HG03196 (cell line): ENCODE measurements around the gene LHFPL6.

Experiments
- ATAC-seq: cut with Tn5 transposase; IDR thresholded peaks from one replicate; pipeline ENCODE4 v1.9.1; 2021; ENCODE audit not compliant: unreplicated experiment

The LHFPL6 gene

DNA sequence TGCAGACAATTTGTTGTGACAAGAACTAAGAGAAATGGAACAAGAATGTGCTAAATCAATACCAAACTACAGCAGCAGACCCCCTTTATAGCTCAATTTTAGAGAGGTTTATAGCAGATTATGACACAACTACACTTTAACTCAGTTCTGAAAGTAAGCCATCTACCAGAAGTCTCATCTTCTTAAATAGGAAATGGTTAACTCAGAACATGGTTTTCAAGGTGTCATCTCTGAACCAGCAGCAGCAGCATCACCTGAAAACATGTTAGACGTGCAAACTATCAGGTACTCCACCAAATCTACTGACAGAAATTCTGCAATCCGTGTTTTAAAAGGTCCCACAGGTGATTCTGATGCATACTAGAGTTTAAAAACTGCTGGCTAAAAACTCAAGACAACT is 6.8 kb downstream of the LHFPL6 start:
- no peak for ATAC-seq

DNA sequence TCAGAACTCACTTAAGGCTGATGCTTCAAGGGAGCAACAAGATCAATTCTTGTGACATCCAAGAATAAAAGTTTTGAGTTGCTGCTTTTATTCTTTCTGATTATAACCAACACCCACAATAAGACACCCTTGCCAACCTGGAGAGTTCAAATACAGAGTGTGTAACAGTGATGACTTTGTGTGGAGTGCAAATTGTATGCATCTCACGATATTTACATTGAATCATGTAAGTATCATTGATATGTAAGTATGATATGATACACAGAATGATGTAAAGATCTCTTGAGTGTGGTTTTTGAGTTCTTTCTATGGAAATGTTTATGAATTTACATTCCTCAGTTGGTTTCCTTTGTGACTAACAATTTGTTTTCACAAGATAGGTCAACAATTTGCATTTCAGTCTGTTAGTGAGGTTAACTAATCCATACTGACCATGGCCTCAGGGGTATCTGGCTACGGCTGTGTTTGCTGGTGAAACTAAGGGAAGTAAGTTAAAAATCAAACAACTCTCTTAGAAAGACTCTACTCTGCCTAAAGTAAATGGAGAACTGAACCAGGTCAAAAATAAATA is 12.4 kb downstream of the LHFPL6 start:
- no peak for ATAC-seq

DNA sequence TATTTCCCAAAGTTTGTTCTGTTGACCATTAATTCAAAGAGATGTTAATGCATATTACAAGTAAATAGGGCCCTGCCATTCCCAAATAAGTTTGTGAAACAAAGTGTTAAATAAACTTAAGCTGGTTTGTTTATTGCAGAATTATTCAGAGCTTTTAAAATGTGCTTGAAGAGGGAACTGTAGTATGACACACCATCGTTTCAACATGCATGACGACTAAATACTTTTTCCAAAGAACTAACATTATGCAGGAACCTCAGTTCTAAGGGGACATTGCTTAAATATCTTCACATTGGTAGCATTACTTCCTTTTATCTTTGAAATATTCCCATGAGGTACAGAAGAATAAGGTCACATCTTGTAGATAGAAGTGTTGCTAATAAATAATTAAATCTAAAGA is 14.6 kb downstream of the LHFPL6 start:
- no peak for ATAC-seq

DNA sequence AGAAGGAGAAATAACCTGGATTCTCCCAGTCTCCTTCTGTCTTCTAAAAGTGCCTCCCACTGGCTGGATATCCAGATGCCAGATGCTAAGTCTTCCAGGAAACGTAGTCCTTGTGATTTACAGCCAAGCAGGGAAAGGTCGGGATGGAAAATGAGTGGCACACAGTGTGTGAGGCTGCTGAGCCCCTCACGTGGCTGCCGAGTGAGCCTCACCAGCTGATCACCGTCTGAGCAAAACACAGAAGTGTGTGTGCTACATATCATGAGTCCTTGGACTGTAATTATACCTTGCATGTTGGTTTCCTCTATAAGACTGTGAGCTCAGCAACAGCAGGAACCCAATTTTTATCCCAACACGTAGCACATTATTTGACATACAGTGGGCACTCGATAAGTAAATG is 15.1 kb downstream of the LHFPL6 start:
- no peak for ATAC-seq

DNA sequence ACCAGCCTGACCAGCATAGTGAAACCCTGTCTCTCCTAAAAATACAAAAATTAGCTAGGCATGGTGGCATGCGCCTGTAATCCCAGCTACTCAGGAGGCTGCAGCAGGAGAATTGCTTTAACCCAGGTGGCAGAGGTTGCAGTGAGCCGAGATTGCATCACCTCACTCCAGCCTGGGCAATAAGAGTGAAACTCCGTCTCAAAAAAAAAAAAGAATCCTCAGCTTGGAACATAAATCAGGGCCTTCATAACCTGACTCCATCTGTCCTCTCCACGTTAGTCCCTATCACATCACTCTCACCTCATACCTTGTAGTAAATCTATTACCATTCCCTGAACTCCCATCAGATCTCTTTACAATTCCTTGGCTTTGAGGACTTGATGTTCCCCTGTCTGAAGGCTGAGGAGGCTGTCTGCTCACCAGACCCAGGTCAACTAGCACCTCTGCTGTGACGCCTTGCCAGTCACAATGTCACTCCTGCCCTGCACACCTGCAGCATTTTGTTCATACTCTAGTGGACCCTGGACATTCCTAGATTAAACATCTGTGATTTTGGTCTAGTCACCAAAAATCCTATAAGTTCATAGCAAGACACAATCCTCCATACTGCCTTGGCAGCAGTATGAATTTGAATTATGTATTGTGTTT is 15.9 kb downstream of the LHFPL6 start:
- no peak for ATAC-seq

DNA sequence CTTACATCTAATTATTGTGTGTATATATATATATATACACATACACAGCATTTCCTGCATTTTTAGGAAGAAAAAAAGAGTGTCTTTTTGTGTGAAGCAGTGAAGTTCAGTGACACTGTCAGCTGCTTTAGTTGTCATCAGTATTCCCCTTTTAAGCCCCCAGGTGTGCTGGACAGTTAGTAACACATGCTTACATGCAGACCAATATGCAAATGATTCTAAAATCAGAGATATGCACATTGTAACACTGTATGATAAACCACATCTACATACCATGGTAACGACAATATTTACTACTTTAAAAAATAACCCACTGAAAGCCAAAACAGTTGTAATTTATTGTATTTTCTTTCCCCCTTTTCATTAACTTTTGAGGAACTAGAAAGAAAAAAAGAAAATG is 16.8 kb downstream of the LHFPL6 start:
- ATAC-seq, result no peak

DNA sequence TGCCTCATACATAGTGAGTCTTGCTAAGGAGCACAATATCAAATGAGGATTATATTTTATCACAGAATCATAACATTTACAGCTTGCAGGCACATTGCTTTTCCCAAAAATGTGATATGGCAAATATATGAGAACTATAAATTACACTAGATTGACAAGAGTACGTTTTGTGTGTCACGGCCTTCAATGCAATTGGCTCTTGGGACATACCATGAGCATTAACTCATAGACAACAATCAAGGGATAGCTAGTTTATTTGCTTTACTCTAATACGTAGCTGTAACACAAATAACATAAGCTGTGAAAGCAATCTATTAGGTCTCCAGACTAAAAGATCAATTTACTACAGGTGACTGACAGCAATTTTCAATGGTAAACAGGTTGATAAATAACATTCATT is 17.8 kb downstream of the LHFPL6 start:
- no peak for ATAC-seq

DNA sequence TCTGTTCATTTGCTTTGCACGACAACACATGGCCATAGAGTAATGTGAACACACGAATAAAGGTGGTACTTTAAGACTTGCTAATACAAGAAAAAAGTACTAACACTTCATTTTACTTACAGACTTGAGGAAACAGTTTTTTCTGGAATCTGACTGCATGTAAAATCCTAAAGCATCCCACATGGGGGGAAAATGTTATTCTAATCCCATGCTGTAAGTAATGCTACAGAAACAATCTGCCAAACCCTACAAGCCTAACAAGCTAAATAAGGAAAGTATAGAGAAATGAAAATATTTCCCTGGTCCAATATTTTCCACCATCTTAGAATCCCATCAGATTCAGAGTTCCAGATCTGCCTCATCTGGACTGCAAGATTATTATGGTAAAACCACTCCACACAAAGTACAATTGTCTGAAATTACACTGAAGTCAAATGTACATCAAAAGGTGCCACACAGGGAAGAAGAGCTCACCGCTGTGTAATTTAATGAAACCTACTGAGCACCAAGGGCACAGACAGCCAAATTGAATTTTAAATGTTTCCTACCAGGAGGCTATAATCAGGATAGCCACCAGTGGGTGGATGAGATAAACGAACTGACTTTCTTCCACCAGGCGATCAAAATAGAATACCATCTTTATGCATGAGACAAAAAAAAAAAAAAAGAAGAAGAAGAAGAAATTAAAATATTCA is 22.0 kb downstream of the LHFPL6 start:
- ATAC-seq, result no peak

DNA sequence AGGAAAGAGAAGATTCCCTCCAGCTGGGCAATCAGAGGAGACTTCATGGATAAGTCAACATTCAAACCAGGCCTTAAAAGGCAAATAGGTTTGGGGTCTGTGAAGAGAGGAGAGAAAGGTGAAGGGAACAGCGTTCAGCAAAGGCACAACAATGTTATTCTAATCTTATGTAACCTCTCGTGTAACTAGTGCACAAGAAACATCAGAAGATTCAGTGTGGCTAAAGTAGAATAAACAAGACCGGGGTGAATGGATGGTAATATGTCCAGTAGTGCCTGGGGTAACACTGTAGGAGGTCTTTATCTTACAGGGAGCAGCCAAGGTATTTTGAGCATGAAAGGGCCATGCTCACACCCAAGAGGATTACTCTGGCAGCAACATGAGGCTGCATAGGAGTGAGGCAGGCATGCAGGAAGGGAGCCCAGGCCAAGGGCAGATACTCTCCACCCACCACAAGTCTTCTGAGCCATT is 24.1 kb downstream of the LHFPL6 start:
- no peak for ATAC-seq

DNA sequence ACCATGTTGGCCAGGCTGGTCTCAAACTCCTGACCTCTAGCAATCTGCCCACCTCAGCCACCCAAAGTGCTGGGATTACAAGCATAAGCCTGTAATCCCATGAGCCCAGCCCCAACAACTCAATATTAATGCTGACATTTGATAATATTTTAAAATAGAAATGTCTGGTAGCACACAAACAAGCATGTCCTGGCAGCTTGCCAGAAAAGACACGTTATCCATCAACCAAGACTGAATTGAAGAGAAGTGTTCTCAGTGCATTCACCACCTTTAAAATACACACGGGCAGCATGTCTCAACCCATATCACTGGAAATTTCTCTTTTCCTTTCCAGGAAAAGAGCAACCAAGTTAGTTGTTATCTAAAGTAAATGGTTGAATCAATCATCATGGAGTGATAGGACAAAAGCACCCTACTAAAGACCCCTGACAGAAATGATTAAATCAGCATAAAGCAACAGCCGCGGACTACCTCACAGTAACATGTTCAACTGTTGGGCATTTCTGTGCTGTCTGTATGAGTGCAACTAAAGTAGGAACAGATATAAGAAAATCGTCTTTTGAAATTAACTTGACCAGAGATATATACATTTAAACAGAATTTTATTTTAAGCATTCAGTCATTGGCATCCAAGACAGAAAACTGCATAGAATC is 25.0 kb downstream of the LHFPL6 start:
- no peak for ATAC-seq

DNA sequence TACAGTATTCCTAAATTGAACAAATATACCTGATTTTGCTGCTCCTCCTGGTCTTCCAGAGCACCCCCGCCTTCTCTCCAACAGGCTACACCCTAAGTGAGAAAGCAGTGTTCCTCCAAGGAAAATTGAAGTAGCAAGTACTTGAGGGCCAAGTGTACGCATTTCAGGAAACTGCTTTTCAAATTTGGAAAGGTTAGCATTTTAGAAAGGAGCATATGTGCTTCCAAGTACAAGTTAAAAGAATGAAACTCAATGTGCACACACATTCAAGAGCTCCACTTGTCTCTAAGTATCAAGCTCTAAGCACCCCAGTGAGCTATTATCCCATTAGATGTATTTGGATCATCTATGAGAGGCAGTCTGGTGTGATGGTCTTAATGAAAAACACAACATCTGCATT is 25.8 kb downstream of the LHFPL6 start:
- no peak for ATAC-seq

DNA sequence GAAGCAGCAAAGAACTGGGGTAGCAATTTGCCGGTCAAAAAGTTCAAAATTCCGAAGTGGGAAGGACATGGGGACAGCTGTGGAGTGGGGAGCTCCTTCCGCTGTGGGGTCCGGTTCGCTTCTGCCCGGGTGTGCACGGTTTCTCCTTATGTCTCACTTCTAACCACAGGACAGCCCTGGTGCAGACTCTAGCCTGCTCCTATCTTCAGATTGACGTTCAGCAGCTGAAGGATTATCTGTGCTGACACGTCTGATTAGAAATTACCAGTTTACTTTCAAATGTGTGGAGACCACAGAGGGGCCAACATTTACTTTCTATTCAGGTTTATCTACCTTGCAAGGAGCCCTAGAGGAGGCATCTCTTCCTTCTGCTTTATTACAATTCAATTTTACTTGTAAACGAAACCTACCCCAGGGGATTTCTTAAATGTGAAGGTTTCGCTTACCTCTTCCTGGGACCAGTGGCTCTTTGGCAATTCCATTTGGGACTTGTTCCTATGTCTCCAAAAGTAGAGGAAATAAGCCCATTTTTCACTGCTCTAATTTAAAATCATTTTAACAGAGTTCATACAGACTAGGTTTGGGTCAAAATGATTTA is 27.3 kb downstream of the LHFPL6 start:
- no peak for ATAC-seq

DNA sequence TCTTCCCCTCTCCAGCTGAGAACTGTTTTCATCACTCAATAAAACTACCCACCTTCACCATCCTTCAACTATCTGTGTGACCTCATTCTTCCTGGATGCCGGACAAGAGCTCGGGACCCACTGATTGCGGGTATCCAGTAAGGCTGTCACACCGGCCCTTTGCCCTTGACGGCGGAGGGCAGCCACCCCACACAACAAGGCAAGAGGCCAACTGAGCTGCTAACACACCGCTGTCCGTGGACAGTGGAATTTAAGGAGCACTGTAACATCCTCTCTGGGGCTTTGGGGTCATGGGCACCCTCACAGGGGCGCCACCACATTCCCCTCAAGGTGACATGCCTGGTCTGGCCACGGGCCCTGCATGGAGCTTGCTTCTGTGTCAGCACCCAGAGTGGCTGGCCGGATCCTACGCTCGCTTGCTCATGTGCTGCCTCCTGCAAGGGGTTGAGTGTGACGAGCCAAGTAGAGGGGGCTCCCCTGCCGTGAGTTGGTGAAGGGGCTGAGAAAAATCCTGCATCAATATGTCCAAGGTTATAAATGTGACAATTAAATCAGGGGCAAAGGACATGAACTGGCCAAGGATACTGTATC is 31.4 kb downstream of the LHFPL6 start:
- no peak for ATAC-seq

DNA sequence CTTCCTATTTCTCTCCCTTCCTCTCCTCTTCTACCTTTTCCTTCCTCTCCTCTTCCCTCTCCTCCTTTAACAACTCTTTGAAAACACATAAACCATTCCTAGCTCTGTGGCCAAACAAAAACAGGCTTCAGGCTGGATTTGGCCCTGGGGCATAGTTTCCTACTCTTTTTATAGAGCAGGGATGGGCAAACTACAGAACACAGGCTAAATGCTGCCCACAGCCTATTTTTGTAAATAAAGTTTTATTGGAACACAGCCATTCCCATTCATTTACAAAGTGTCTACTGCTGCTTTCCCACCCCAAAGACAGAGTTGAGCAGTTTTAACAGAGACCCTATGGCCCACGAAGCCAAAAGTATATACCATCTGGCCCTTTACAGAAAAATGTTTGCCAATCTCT is 35.4 kb downstream of the LHFPL6 start:
- no peak for ATAC-seq

DNA sequence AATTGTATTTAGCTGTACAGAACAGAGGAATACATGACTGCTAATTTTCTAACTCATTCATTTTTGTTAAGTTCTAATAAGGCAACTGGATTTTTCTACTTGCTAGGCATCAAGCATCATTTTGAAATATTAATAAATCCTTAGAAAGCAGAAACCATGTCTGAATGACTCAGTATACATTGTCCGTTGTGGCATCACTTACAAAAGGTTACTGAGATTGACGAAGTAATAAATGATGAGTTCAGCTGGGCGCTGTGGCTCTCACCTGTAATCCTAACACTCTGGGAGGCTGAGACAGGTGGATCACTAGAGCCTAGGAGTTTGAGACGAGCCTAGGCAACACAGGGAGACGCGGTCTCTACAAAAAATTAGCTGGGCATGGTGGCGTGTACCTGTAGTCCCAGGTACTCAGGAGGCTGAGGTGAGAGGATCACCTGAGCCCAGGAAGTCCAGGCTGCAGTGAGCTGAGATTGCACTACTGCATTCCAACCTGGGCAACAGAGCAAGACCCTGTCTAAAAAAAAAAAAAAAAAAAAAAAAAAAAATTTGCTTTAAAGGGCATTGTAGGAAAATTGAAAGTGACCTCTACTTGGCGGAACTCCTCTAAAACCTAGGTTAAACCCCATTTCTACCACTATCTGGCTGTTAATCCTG is 36.6 kb downstream of the LHFPL6 start:
- no peak for ATAC-seq

DNA sequence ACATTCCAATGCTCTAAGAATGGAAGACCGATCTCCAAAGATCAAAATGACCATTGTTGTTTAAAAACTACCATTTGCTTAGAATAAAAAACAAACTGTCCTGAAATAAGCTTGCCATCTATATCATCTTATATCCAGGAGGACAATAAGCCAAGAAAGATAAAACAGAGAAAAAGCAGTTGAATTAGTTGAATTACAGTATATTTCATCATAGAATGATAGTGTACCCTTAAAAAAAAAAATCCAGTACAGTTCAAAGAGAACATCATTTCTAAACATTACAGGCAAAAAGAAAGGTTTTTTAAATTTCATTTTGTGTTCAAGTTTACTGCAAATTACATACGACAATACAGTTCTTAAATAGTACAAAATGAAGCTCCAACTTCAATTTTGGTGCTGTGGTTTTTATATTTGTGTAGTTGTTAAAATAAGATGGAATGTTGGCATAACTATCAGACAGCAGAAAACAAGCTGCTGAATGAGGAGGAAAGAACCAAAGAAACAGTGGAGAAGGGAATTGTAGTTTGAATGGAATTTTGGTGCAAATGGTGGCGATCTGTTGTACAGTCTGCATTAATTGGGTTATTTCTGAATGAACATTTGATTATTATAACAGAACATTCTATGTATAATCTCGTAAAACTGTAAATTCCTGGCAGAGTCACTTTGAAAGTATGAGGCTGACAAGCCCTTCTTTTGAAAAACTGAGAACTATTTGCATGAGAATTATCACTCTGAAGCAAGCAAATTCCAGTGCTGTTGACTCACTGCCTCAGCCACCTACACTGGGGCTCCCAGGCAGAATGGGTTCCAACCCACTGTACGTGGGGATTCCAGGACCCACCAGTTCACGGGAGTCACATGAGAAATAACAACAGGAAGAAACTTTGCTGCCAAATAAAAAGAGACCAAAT is 37.7 kb downstream of the LHFPL6 start:
- ATAC-seq, result no peak

DNA sequence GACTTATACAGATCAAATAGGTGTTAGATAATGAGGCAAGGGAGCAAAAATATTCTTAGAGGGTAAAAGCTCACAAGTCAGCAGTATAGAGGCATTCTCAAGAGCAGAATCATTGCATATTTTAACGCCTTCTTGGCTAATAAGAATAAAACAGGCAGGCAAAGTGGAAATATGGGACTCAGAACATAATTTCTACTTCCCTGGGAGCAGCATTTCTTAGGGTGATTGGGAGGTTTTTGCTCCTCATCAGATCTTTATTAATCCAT is 39.6 kb downstream of the LHFPL6 start:
- ATAC-seq, result no peak

DNA sequence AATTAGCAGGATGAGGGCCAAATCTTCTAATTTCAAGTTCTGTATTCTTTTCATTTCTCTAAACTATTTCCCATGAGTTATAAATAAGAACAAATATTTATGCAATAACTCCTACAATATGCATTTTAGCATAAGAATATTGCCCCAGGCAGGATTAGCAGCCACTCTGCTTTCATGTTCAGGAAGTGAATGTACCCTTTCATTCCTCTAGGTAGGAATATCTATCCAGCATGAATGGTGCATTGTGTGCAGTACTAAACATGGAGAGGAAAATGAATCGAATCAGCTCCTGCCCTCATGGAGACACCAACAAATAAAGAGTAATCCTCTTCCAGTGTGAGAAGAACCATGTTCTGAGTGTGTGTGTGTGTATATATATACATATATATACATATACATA is 41.0 kb downstream of the LHFPL6 start:
- no peak for ATAC-seq

DNA sequence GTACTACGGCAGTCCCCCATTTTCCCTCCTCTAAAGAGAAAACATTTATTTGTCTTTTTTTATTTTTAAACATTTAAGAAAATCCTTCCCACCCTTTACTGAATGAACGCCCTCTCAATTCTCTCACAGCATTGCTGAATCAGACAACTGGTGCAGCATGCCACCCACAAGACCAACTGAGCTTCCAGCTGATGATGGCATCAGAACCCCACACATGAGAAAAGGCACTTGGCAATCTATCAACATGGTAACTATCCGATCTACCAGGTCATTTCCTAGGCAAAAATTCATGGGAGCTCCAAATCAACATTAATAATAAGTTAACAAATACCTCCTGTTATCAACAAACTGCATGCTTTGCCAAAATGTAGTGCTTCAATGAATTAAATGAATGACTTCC is 43.1 kb downstream of the LHFPL6 start:
- ATAC-seq, result no peak
